SU-DHL-6 (cell line): ENCODE measurements around the gene ATE1.

Source experiments
- H2AFZ ChIP-seq: fragments of 200-600 bp; sonication (generic); 2 replicates; pipeline ENCODE4 v1.6.1; 2014; ENCODE audit warnings: low read depth, mild to moderate bottlenecking, moderate library complexity, mixed read lengths, antibody characterized with exemption, low read length; ENCODE audit not compliant: severe bottlenecking
- H3F3A ChIP-seq: fragments of 200-600 bp; shearing (Covaris generic); 2 replicates; pipeline ENCODE4 v1.6.0; 2016; ENCODE audit warnings: antibody characterized with exemption, mild to moderate bottlenecking; ENCODE audit not compliant: insufficient read depth
- H3K27ac ChIP-seq: fragments of 200-600 bp; sonication (generic); 2 replicates; pipeline ENCODE4 v1.5.1; 2016; ENCODE audit warnings: low read depth, mild to moderate bottlenecking, low read length, moderate library complexity, mixed read lengths
- H3K27me3 ChIP-seq: fragments of 200-600 bp; sonication (generic), shearing (Covaris generic); 2 replicates; pipeline ENCODE4 v1.6.0; 2014; ENCODE audit warnings: mild to moderate bottlenecking, low read length
- H3K36me3 ChIP-seq: fragments of 200-600 bp; sonication (generic); 2 replicates; pipeline ENCODE4 v1.6.1; 2014; ENCODE audit warnings: mild to moderate bottlenecking, low read length, mixed read lengths
- H3K4me2 ChIP-seq: fragments of 300-600, 200-600 bp; shearing (Covaris generic), sonication (generic); 2 replicates; pipeline ENCODE4 v1.6.0; 2014; ENCODE audit warnings: low read length, low read depth, mild to moderate bottlenecking; ENCODE audit not compliant: poor library complexity, severe bottlenecking
- H3K4me3 ChIP-seq: fragments of 200-600 bp; sonication (generic); 2 replicates; pipeline ENCODE4 v1.5.1; 2014; ENCODE audit warnings: antibody characterized with exemption, low read length, mild to moderate bottlenecking, mixed read lengths; ENCODE audit not compliant: insufficient read depth, poor library complexity, severe bottlenecking
- H3K79me2 ChIP-seq: fragments of 200-600 bp; sonication (generic); 2 replicates; pipeline ENCODE4 v1.6.1; 2014; ENCODE audit warnings: mild to moderate bottlenecking, low read length, moderate library complexity; ENCODE audit not compliant: insufficient read depth
- H3K9ac ChIP-seq: fragments of 200-600 bp; sonication (generic); 2 replicates; pipeline ENCODE4 v1.7.0; 2014; ENCODE audit warnings: mild to moderate bottlenecking, low read length
- H3K9me2 ChIP-seq: fragments of 200-600 bp; sonication (generic); replicated peaks from 2 replicates; pipeline ENCODE4 v1.6.1; 2014; ENCODE audit warnings: low read length; ENCODE audit not compliant: insufficient read depth
- H3K9me3 ChIP-seq: fragments of 200-600 bp; sonication (generic); 2 replicates; pipeline ENCODE4 v1.6.1; 2014; ENCODE audit warnings: low read length, mixed read lengths; ENCODE audit not compliant: insufficient read depth
- H4K20me1 ChIP-seq: fragments of 200-600 bp; sonication (generic); 2 replicates; pipeline ENCODE4 v1.6.1; 2014; ENCODE audit warnings: low read depth, mild to moderate bottlenecking, antibody characterized with exemption, low read length, moderate library complexity, mixed read lengths
- EZH2phosphoT487 ChIP-seq: fragments of 200-600 bp; sonication (generic), shearing (Covaris generic); conservative IDR thresholded peaks from 2 replicates; pipeline ENCODE4 v1.6.1; 2018; ENCODE audit warnings: mild to moderate bottlenecking, antibody characterized with exemption, low read length, moderate library complexity, mixed read lengths
- TF ChIP-seq, protein P1 (sequence below): fragments of 200-600 bp; sonication (generic); IDR thresholded peaks from one replicate; pipeline ENCODE4 v1.5.1; 2017; ENCODE audit warnings: antibody characterized with exemption, mild to moderate bottlenecking, low read length, moderate library complexity; ENCODE audit not compliant: insufficient read depth, poor library complexity, severe bottlenecking

Gene ATE1

DNA sequence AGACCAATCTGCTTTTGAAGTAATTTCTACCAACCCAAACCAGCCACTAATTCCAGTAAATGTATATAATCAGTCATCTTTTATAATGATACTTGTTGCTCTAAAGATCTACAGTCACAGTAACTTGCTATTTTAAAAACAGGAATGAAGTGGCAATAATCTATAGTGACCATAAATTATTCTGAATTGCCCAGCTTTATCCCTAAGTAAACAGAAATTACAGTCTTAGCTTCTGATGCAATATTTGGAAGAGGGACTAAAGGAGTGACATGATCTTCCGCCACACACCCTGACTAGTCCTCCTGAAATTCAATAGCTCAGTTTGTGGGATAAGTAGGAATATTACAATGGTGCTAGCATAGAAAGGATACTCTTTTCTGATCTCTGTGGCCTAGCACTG is 96.1 kb downstream of the ATE1 start:
- TF ChIP-seq, protein P1, sequence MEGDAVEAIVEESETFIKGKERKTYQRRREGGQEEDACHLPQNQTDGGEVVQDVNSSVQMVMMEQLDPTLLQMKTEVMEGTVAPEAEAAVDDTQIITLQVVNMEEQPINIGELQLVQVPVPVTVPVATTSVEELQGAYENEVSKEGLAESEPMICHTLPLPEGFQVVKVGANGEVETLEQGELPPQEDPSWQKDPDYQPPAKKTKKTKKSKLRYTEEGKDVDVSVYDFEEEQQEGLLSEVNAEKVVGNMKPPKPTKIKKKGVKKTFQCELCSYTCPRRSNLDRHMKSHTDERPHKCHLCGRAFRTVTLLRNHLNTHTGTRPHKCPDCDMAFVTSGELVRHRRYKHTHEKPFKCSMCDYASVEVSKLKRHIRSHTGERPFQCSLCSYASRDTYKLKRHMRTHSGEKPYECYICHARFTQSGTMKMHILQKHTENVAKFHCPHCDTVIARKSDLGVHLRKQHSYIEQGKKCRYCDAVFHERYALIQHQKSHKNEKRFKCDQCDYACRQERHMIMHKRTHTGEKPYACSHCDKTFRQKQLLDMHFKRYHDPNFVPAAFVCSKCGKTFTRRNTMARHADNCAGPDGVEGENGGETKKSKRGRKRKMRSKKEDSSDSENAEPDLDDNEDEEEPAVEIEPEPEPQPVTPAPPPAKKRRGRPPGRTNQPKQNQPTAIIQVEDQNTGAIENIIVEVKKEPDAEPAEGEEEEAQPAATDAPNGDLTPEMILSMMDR, result no peak
- no peak for TF ChIP-seq EZH2phosphoT487
- H3K27ac ChIP-seq, result no peak overlapping the region
- H3K4me3 ChIP-seq, result no peak overlapping the region
- no peaks in the 10 kb centered on the region for H3K9me3 ChIP-seq
- H3K27me3 ChIP-seq, result no peaks in the 10 kb centered on the region
- no peaks in the 10 kb centered on the region for H3F3A ChIP-seq
- no peaks in the 10 kb centered on the region for H3K9me2 ChIP-seq
- no peaks in the 10 kb centered on the region for H3K79me2 ChIP-seq
- no peaks in the 10 kb centered on the region; the same call in 1 of the 2 replicates for H3K36me3 ChIP-seq
- H2AFZ ChIP-seq, result no peak overlapping the region
- H3K4me2 ChIP-seq, result no peak overlapping the region
- no peak overlapping the region for H3K9ac ChIP-seq
- no peaks in the 10 kb centered on the region for H4K20me1 ChIP-seq

DNA sequence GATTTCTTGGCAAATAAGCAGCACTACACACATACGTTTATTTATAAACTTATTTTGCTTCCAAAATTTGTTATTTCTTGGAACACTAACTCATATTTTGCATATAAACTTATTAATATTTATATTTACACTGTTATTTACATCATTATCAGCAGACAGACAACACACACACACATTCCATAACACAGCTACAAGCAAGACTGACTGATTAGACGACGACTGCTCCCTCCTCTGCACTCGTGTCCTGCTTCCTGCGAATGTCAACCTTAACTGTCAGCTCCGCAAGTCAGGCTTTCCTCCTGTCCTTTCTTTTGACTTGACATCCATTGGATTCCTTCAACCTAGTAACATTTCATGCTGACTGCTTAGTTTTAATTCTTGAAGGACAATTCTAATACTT is 96.6 kb downstream of the ATE1 start:
- no peak for TF ChIP-seq EZH2phosphoT487
- TF ChIP-seq, protein P1, result no peak
- H3K36me3 ChIP-seq, result no peaks in the 10 kb centered on the region; the same call in 1 of the 2 replicates

DNA sequence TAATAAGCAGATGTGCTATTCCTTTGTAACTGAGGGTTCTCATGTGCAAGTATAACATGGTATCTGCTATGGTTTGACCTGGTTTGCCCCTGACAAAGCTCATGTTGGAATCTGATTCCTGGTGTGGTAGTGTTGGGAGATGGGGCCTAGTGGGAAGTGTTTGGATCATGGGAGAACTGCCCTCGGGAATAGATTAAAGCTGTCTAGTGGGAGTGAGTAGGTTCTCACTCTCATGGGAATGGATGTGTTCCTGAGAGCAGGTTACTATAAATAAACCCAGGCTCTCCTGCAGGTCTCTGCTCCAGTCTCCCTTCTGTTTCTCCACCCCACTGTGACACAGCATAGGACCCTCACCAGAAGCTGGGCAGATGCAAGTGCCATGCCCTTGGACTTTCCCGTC is 97.7 kb downstream of the ATE1 start:
- H3F3A ChIP-seq, result no peaks in the 10 kb centered on the region
- no peaks in the 10 kb centered on the region for H4K20me1 ChIP-seq
- TF ChIP-seq EZH2phosphoT487, result no peak
- TF ChIP-seq, protein P1, result no peak
- H3K36me3 ChIP-seq, result no peaks in the 10 kb centered on the region; the same call in 1 of the 2 replicates
- H3K9me2 ChIP-seq, result no peaks in the 10 kb centered on the region
- H3K4me2 ChIP-seq, result no peak overlapping the region
- H3K79me2 ChIP-seq, result no peaks in the 10 kb centered on the region
- no peak overlapping the region for H3K4me3 ChIP-seq
- no peak overlapping the region for H3K9ac ChIP-seq
- no peaks in the 10 kb centered on the region for H3K27me3 ChIP-seq
- H3K27ac ChIP-seq, result no peak overlapping the region
- H3K9me3 ChIP-seq, result no peaks in the 10 kb centered on the region
- H2AFZ ChIP-seq, result no peak overlapping the region

More for the DNA sequence above, 96.6 kb downstream of the ATE1 start:
- H3K4me2 ChIP-seq, result no peak overlapping the region
- H3K27me3 ChIP-seq, result no peaks in the 10 kb centered on the region
- H3K9ac ChIP-seq, result no peak overlapping the region
- H3K9me3 ChIP-seq, result no peaks in the 10 kb centered on the region
- H3K79me2 ChIP-seq, result no peaks in the 10 kb centered on the region
- no peak overlapping the region for H3K27ac ChIP-seq
- no peaks in the 10 kb centered on the region for H3K9me2 ChIP-seq
- no peak overlapping the region for H2AFZ ChIP-seq
- no peaks in the 10 kb centered on the region for H4K20me1 ChIP-seq
- no peaks in the 10 kb centered on the region for H3F3A ChIP-seq
- H3K4me3 ChIP-seq, result no peak overlapping the region
